Stimulated activated CD8-positive, alpha-beta memory T cell treated with anti-CD3 and anti-CD28 coated beads, Interleukin-12 subunit alpha, Interleukin-12 subunit beta, amount 100 ng/mL, for 24 hours (primary cell): ENCODE measurements around the gene CIT.

Experiments used
- DNase-seq: peaks from one replicate; pipeline ENCODE4 v3.0.0-alpha.2; 2020; ENCODE audit errors: extremely low read depth

CIT gene

GRCh38 chr12:119802472-119802871 lies 74.6 kb downstream of the CIT start:
- no peak for DNase-seq

GRCh38 chr12:119797090-119797489 lies 80.0 kb downstream of the CIT start:
- DNase-seq: no peak

- DNase-seq: no peak
Observed at GRCh38 chr12:119796292-119796691, 80.8 kb downstream of the CIT start.

- no peak for DNase-seq
Observed at GRCh38 chr12:119791453-119791852, 85.7 kb downstream of the CIT start.

GRCh38 chr12:119788786-119789185 lies 88.3 kb downstream of the CIT start:
- DNase-seq: no peak

- no peak for DNase-seq
Observed at GRCh38 chr12:119786539-119786938, 90.6 kb downstream of the CIT start.

GRCh38 chr12:119784673-119785072 lies 92.4 kb downstream of the CIT start:
- no peak for DNase-seq

- no peak for DNase-seq
Observed at GRCh38 chr12:119783787-119784186, 93.3 kb downstream of the CIT start.

GRCh38 chr12:119781804-119782203 lies 95.3 kb downstream of the CIT start:
- no peak for DNase-seq

- DNase-seq: no peak
Observed at GRCh38 chr12:119780786-119781434, 96.2 kb downstream of the CIT start.

- DNase-seq: no peak
Observed at GRCh38 chr12:119775246-119775895, 101.7 kb downstream of the CIT start.

GRCh38 chr12:119772431-119772830 lies 104.7 kb downstream of the CIT start:
- DNase-seq: no peak

- DNase-seq: no peak
Observed at GRCh38 chr12:119770146-119770545, 107.0 kb downstream of the CIT start.

- no peak for DNase-seq
Observed at GRCh38 chr12:119762619-119763018, 114.5 kb downstream of the CIT start.

GRCh38 chr12:119758722-119759121 lies 118.4 kb downstream of the CIT start:
- DNase-seq: no peak

- no peak for DNase-seq
Observed at GRCh38 chr12:119758234-119758633, 118.9 kb downstream of the CIT start.

GRCh38 chr12:119751961-119752360 lies 125.2 kb downstream of the CIT start:
- no peak for DNase-seq

GRCh38 chr12:119749666-119750065 lies 127.5 kb downstream of the CIT start:
- no peak for DNase-seq

- no peak for DNase-seq
Observed at GRCh38 chr12:119748497-119748896, 128.6 kb downstream of the CIT start.

- no peak for DNase-seq
Observed at GRCh38 chr12:119746169-119746568, 131.0 kb downstream of the CIT start.

GRCh38 chr12:119744900-119745606 lies 132.1 kb downstream of the CIT start:
- DNase-seq: no peak

GRCh38 chr12:119742700-119743099 lies 134.4 kb downstream of the CIT start:
- DNase-seq: no peak

- DNase-seq: no peak
Observed at GRCh38 chr12:119740830-119741229, 136.3 kb downstream of the CIT start.
